GM21723 (cell line): ENCODE results near the gene EME2.

Source experiments
- ATAC-seq: cut with Tn5 transposase; IDR thresholded peaks from one replicate; pipeline ENCODE4 v1.9.1; 2021; ENCODE audit warnings: mild to moderate bottlenecking, moderate library complexity; ENCODE audit not compliant: unreplicated experiment

Gene EME2

GRCh38 chr16:1777375-1778199, 5.0 kb downstream of the EME2 start:
- ATAC-seq = no peak

- no peak for ATAC-seq
Observed at GRCh38 chr16:1778200-1779179, 5.9 kb downstream of the EME2 start.

GRCh38 chr16:1779234-1779701, 6.7 kb downstream of the EME2 start:
- no peak for ATAC-seq

GRCh38 chr16:1779741-1780676, 7.4 kb downstream of the EME2 start:
- no peak for ATAC-seq

- ATAC-seq = no peak
Observed at GRCh38 chr16:1780677-1781072, 8.1 kb downstream of the EME2 start.

- no peak for ATAC-seq
Observed at GRCh38 chr16:1781254-1781653, 8.6 kb downstream of the EME2 start.

GRCh38 chr16:1781758-1782407, 9.3 kb downstream of the EME2 start:
- peak; percentile 10 for ATAC-seq

GRCh38 chr16:1782408-1783264, 10.0 kb downstream of the EME2 start, which contains the start of the genes NUBP2 and SPSB3:
Gene NUBP2, plus strand, starts transcription at chr16:1782960. Its CDS starts 61 bp downstream, at chr16:1783021.
Gene SPSB3, minus strand, starts transcription at chr16:1782571. Its CDS starts 1,088 bp downstream, at chr16:1781483.
- ATAC-seq = peak; percentile 83

- ATAC-seq = no peak
Observed at GRCh38 chr16:1784977-1785845, 12.6 kb downstream of the EME2 start.

GRCh38 chr16:1785846-1786170, 13.2 kb downstream of the EME2 start:
- no peak for ATAC-seq

GRCh38 chr16:1786242-1787055, 13.8 kb downstream of the EME2 start:
- ATAC-seq = no peak

GRCh38 chr16:1787056-1787321, 14.4 kb downstream of the EME2 start:
- ATAC-seq = no peak

- no peak for ATAC-seq
Observed at GRCh38 chr16:1787322-1788094, 14.9 kb downstream of the EME2 start.

GRCh38 chr16:1788095-1788707, 15.6 kb downstream of the EME2 start:
- ATAC-seq = no peak

GRCh38 chr16:1788708-1789100, 16.1 kb downstream of the EME2 start:
- ATAC-seq = no peak

- ATAC-seq = no peak
Observed at GRCh38 chr16:1789643-1790045, 17.0 kb downstream of the EME2 start.
